HepG2 (cell line): ENCODE data around the gene TGM2. TPM values are rescaled to one million over a fixed set of nuclear protein-coding genes. Genes with fewer than 3 reads are reported as not detected.

Experiments
- NFYB ChIP-seq: sonication (generic); formaldehyde crosslinking; IDR thresholded peaks from 2 replicates; pipeline ENCODE4 v1.4.0; 2020; ENCODE audit warnings: missing genetic modification reagents
- PLRG1 ChIP-seq: fragments of 450-650 bp; conservative IDR thresholded peaks from 2 replicates; pipeline ENCODE4 v1.6.1; 2016
- SATB2 ChIP-seq: sonication (generic); formaldehyde crosslinking; IDR thresholded peaks from 2 replicates; pipeline ENCODE4 v1.5.0; 2020; ENCODE audit warnings: missing genetic modification reagents
- SRSF4 ChIP-seq: fragments of 200-400 bp; formaldehyde crosslinking; IDR thresholded peaks from one replicate; pipeline ENCODE4 v1.6.1; 2018; ENCODE audit warnings: mild to moderate bottlenecking, low read depth, low read length, moderate library complexity; ENCODE audit not compliant: poor library complexity, severe bottlenecking
- STAT5B ChIP-seq: sonication (generic); formaldehyde crosslinking; IDR thresholded peaks from 2 replicates; pipeline ENCODE4 v1.4.0; 2020; ENCODE audit warnings: missing genetic modification reagents
- TEF ChIP-seq: sonication (generic); formaldehyde crosslinking; IDR thresholded peaks from 2 replicates; pipeline ENCODE4 v1.5.0; 2020; ENCODE audit warnings: missing genetic modification reagents
- ZNF33B ChIP-seq: sonication (generic); formaldehyde crosslinking; IDR thresholded peaks from 2 replicates; pipeline ENCODE4 v1.5.1; 2020; ENCODE audit warnings: mild to moderate bottlenecking, missing genetic modification reagents
- ZNF563 ChIP-seq: sonication (generic); formaldehyde crosslinking; IDR thresholded peaks from 2 replicates; pipeline ENCODE4 v1.8.0; 2022; ENCODE audit warnings: mild to moderate bottlenecking, moderate library complexity, missing genetic modification reagents
- ZNF639 ChIP-seq: conservative IDR thresholded peaks from 2 replicates; pipeline ENCODE4 v1.6.1; 2018; ENCODE audit warnings: missing genetic modification reagents
- ZNF749 ChIP-seq: sonication (generic); formaldehyde crosslinking; IDR thresholded peaks from 2 replicates; pipeline ENCODE4 v1.8.0; 2022; ENCODE audit warnings: mild to moderate bottlenecking, missing genetic modification reagents, moderate library complexity, borderline replicate concordance
- ZSCAN12 ChIP-seq: sonication (generic); formaldehyde crosslinking; IDR thresholded peaks from 2 replicates; pipeline ENCODE4 v1.9.0; 2021; ENCODE audit warnings: mild to moderate bottlenecking, missing genetic modification reagents
- polyA plus RNA-seq, 8 experiments: library from polyadenylated mRNA; depleted of rRNA in 3 of 8; stranded (reverse) in 7 of 8; unstranded in 1 of 8; fragments of >200 nt; fragmentation: Illumina TruSeq in 4 of 8; extraction: Trizol in 4 of 8; gene quantifications; 2 replicates each; pipeline versions ENCODE4 v1.2.1 to v1.2.3, GENCODE V29; 2011 to 2016; ENCODE audit warnings: low read depth in 4 of 8, missing spikeins in 1 of 8, mixed read lengths in 1 of 8; ENCODE audit not compliant: insufficient read depth in 1 of 8
- total RNA-seq, 5 experiments: library from RNA; depleted of rRNA; stranded (reverse); fragments of >200 nt; fragmentation: Illumina TruSeq; extraction: Trizol; gene quantifications; 2 replicates each; pipeline ENCODE4 v1.2.3, GENCODE V29; 2016; ENCODE audit warnings: low read depth in 1 of 5
- TF ChIP-seq, protein P1 (sequence below): sonication (generic); formaldehyde crosslinking; IDR thresholded peaks from 2 replicates; pipeline ENCODE4 v1.5.1; 2020; ENCODE audit warnings: missing genetic modification reagents, mild to moderate bottlenecking, borderline replicate concordance

TGM2 gene
- total and polyA plus RNA-seq, 2 of the 13 experiments (the other 11 are each of a cell fraction or from before 2014, with no cell fraction given) = 4.2 to 46.4 TPM

DNA sequence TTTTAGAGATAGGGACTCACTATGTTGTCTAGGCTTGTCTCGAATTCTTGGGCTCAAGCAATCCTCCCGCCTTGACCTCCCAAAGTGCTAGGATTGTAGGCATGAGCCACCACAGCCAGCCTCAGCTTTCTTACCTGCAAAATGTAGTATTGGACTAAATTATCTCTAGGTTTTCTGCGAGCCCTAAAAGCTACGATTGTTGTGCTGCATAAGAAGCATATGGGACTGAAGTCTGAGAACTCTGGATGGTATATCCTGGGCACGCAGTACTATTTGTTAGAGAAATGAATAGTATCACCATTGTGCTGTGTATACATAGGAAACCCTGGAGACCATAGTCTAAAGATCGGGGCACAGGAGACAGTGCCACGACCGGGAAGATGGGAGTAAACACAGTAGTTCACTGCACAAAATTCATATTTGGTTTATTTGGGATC, 71.4 kb downstream of the TGM2 start (continued):
- TF ChIP-seq ZNF33B (CRISPR knock-in tag) (no peak), NFYB (CRISPR knock-in tag) (no peak), ZNF639 (CRISPR knock-in tag) (no peak), PLRG1 (no peak), ZSCAN12 (no peak), SATB2 (CRISPR knock-in tag) (no peak), SRSF4 (no peak), TEF (CRISPR knock-in tag) (no peak), STAT5B (CRISPR knock-in tag) (no peak), ZNF563 (CRISPR knock-in tag) (no peak), ZNF749 (CRISPR knock-in tag) (no peak)
- TF ChIP-seq, protein P1, sequence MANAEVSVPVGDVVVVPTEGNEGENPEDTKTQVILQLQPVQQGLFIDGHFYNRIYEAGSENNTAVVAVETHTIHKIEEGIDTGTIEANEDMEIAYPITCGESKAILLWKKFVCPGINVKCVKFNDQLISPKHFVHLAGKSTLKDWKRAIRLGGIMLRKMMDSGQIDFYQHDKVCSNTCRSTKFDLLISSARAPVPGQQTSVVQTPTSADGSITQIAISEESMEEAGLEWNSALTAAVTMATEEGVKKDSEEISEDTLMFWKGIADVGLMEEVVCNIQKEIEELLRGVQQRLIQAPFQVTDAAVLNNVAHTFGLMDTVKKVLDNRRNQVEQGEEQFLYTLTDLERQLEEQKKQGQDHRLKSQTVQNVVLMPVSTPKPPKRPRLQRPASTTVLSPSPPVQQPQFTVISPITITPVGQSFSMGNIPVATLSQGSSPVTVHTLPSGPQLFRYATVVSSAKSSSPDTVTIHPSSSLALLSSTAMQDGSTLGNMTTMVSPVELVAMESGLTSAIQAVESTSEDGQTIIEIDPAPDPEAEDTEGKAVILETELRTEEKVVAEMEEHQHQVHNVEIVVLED = no peak
- TF ChIP-seq, all 625 proteins: peak for 105
